ENCODE measurements around the gene ZNF536.

ZNF536 gene

DNA sequence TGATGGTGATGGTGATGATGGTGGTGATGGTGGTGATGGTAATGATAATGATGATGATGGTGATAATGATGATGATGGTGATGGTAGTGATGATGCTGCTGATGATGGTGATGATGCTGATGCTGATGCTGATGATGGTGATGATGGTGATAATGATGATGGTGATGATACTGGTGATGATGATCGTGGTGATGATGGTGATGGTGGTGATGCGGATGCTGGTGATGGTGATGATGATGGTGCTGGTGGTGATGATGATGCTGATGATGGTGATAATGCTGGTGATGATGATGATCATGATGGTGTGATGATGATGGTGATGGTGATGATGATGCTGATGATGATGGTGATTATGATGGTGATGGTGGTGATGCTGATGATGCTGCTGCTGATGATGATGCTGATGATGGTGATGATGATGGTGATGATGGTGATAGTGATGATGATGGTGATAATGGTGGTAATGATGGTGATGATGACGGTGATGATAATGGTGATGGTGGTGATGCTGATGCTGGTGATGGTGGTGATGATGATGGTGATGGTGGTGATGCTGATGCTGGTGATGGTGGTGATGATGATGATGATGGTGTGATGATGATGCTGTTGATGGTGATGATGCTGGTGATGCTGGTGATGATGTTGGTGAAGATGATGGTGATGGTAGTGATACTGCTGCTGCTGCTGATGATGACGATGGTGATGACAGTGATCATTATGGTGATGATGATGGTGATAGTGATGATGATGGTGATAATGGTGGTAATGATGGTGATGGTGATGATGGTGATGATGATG, 62.8 kb downstream of the ZNF536 start:
- TF ChIP-seq, protein P1, sequence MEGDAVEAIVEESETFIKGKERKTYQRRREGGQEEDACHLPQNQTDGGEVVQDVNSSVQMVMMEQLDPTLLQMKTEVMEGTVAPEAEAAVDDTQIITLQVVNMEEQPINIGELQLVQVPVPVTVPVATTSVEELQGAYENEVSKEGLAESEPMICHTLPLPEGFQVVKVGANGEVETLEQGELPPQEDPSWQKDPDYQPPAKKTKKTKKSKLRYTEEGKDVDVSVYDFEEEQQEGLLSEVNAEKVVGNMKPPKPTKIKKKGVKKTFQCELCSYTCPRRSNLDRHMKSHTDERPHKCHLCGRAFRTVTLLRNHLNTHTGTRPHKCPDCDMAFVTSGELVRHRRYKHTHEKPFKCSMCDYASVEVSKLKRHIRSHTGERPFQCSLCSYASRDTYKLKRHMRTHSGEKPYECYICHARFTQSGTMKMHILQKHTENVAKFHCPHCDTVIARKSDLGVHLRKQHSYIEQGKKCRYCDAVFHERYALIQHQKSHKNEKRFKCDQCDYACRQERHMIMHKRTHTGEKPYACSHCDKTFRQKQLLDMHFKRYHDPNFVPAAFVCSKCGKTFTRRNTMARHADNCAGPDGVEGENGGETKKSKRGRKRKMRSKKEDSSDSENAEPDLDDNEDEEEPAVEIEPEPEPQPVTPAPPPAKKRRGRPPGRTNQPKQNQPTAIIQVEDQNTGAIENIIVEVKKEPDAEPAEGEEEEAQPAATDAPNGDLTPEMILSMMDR (IDR thresholded peaks at IDR 0.05; ENCODE audit: borderline replicate concordance, insufficient read depth, low read depth, low read length): no peak
- H3K4me3 ChIP-seq (ENCODE audit: low read depth, low read length): no peak overlapping the region

DNA sequence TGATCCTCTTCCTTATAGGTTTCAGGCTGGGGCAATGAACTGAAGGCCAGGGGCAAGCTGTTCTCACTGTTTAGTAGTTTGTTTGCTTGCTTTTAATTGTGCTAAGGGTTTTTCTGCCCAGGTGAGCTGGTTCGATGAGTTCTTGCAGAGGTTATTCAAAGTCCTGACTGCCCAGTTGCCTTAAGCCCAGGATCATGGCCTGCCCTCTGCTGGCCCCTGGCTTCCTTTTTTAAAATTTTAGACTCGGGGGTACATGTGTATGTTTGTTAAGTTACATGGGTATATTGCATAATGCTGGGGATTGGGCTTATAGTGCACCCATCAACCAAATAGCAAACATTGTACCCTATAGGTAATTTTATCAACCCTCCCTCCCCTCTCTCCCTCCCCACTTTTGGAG, 65.7 kb downstream of the ZNF536 start:
- H3K4me3 ChIP-seq (ENCODE audit: low read depth, low read length): no peak overlapping the region
- TF ChIP-seq, protein P1 (IDR thresholded peaks at IDR 0.05; ENCODE audit: borderline replicate concordance, insufficient read depth, low read depth, low read length): no peak

DNA sequence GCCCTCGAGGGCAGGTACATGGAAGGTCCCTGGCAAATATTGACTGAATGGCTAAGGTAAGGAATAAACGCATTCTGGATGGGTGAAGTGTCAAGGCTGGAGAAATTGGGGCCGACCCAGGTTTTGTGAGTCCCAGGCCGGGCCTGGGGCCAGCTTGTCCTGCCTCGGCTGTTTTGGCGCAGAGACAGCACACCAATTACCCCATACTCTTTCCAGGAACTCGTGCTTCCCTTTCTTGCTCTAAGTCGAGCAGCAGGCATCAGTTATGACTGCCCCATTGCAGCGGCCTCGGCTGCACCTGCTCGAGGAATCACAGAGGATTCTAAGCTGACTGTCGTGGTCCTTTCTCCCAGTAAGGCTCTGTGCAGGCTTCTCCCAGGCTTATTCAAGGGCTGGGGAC, 67.1 kb downstream of the ZNF536 start:
- TF ChIP-seq, protein P1 (IDR thresholded peaks at IDR 0.05; ENCODE audit: borderline replicate concordance, insufficient read depth, low read depth, low read length): no peak
- no peak overlapping the region for H3K4me3 ChIP-seq (ENCODE audit: low read depth, low read length)

DNA sequence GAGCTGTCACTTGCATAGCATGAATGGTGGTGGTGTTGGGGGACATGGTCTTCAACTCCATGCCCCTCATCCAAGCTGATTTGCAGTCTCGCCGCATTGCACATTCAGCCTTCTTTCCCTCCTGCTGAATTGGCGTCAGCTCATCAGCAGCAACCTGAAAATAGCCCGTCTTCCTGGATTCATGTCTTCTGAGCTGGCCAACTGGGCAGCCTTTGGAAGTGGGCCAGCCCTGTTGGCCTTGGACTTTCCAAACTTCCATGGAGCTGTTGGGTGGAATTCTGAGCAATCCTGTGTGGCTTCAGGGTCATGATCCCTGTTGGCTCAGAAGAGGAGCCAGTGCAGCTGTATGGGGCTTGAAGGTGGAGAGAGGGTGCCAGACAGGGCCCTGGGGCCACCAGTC, 68.8 kb downstream of the ZNF536 start:
- H3K4me3 ChIP-seq (ENCODE audit: low read depth, low read length): no peak overlapping the region
- TF ChIP-seq, protein P1 (IDR thresholded peaks at IDR 0.05; ENCODE audit: borderline replicate concordance, insufficient read depth, low read depth, low read length): no peak

DNA sequence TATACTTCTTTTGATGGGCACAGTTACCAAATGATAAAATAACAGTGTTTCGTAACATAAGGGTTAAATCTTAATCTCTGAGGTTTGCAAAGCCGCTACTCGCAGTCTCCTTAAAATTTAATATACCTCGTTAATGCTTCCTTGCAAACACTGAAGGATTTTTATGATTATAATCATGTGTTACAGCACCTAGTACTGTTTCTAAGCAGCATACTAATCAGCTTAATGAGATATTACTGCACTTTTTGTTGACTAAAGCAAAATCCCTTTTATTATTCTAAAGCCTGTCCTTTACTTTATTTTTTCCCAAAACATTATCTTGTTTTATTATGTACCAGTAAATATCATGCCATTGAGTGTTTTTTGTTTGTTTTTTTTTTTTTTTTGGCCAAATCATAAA, 70.5 kb downstream of the ZNF536 start:
- H3K4me3 ChIP-seq (ENCODE audit: low read depth, low read length): no peak overlapping the region
- TF ChIP-seq, protein P1 (IDR thresholded peaks at IDR 0.05; ENCODE audit: borderline replicate concordance, insufficient read depth, low read depth, low read length): no peak

DNA sequence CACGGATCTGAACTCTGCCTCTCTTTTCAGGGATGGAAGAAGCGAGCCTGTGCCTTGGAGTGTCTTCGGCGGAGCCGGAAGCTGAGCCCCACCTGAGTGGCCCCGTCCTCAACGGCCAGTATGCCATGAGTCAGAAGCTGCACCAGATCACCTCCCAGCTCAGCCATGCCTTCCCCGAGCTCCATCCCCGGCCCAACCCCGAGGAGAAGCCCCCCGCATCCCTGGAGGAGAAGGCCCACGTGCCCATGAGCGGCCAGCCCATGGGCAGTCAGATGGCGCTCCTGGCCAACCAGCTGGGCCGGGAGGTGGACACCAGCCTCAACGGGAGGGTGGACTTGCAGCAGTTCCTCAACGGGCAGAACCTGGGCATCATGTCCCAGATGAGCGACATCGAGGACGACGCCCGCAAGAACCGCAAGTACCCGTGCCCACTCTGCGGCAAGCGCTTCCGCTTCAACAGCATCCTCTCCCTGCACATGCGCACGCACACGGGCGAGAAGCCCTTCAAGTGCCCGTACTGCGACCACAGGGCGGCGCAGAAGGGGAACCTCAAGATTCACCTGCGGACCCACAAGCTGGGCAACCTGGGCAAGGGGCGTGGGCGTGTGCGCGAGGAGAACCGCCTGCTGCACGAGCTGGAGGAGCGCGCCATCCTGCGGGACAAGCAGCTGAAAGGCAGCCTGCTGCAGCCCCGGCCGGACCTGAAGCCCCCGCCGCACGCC, 71.5 kb downstream of the ZNF536 start:
- TF ChIP-seq, protein P1 (IDR thresholded peaks at IDR 0.05; ENCODE audit: borderline replicate concordance, insufficient read depth, low read depth, low read length): no peak
- no peak overlapping the region for H3K4me3 ChIP-seq (ENCODE audit: low read depth, low read length)

DNA sequence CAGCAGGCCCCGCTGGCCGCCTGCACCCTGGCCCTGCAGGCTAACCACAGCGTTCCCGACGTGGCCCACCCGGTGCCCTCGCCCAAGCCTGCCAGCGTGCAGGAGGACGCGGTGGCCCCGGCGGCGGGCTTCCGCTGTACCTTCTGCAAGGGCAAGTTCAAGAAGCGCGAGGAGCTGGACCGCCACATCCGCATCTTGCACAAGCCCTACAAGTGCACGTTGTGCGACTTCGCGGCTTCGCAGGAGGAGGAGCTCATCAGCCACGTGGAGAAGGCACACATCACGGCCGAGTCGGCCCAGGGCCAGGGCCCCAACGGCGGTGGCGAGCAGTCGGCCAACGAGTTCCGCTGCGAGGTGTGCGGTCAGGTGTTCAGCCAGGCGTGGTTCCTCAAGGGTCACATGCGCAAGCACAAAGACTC, 72.1 kb downstream of the ZNF536 start:
- H3K4me3 ChIP-seq (ENCODE audit: low read depth, low read length): no peak overlapping the region
- TF ChIP-seq, protein P1 (IDR thresholded peaks at IDR 0.05; ENCODE audit: borderline replicate concordance, insufficient read depth, low read depth, low read length): no peak
